ENCODE data around the gene CHRNB1.

Gene CHRNB1

GRCh38 chr17:7414837-7415236 is 30.0 kb upstream of the CHRNB1 start:
- no peaks in the 10 kb centered on the region for H3K9me3 ChIP-seq
- H3K9ac ChIP-seq, result no peak overlapping the region
- peaks cover 16% of the 10 kb centered on the region for H3K4me1 ChIP-seq
- no peak overlapping the region for H3K27ac ChIP-seq
- H3K27me3 ChIP-seq, result no peaks in the 10 kb centered on the region
- no peak overlapping the region for H3K4me3 ChIP-seq
- no peak overlapping the region for H3K4me2 ChIP-seq
- no peak for TF ChIP-seq Cebpa-rat (IDR thresholded peaks at IDR 0.05)
- no peaks in the 10 kb centered on the region for H4K20me1 ChIP-seq
- H3K36me3 ChIP-seq, result peaks cover 44% of the 10 kb centered on the region

GRCh38 chr17:7415784-7416183 is 29.1 kb upstream of the CHRNB1 start:
- no peak for TF ChIP-seq Cebpa-rat (IDR thresholded peaks at IDR 0.05)
- Histone ChIP-seq H3K4me1 (peaks cover 16% of the 10 kb centered on the region), H3K9me3 (no peaks in the 10 kb centered on the region), H3K4me2 (no peak overlapping the region), H3K4me3 (no peak overlapping the region), H3K27me3 (no peaks in the 10 kb centered on the region), H4K20me1 (no peaks in the 10 kb centered on the region), H3K36me3 (peaks cover 34% of the 10 kb centered on the region), H3K9ac (no peak overlapping the region), H3K27ac (no peak overlapping the region)

DNA sequence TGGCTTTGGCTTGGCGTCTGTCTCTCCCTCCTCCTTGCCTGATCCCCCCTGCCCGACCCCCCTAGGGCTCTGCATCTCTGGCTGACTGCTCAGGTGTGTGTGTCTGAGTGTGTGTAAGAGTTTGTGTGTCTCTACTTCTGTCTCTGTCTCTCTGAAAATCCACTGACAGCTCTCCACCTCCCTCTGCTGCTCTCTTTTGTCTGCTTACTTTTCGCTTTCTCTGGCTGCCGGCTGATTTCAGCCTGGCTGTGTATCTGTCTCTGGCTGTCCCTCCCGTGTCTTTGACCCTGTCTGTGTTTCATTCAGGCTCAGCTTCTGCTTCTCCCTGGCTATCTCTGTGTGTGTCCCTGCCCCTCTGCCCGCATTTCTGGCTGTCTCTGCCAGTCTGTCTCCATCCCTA is 28.5 kb upstream of the CHRNB1 start:
- Histone ChIP-seq H3K9ac (no peak overlapping the region), H3K9me3 (no peaks in the 10 kb centered on the region), H3K4me2 (no peak overlapping the region), H3K4me3 (no peak overlapping the region), H3K4me1 (peaks cover 16% of the 10 kb centered on the region), H3K27me3 (no peaks in the 10 kb centered on the region), H4K20me1 (no peaks in the 10 kb centered on the region), H3K36me3 (peaks cover 33% of the 10 kb centered on the region), H3K27ac (no peak overlapping the region)
- no peak for TF ChIP-seq Cebpa-rat (IDR thresholded peaks at IDR 0.05)

- no peak overlapping the region for H3K4me2 ChIP-seq
- peaks cover 16% of the 10 kb centered on the region for H3K4me1 ChIP-seq
- H3K27ac ChIP-seq, result no peak overlapping the region
- TF ChIP-seq Cebpa-rat (IDR thresholded peaks at IDR 0.05), result no peak
- no peaks in the 10 kb centered on the region for H3K27me3 ChIP-seq
- no peak overlapping the region for H3K4me3 ChIP-seq
- H3K9me3 ChIP-seq, result no peaks in the 10 kb centered on the region
- peaks cover 33% of the 10 kb centered on the region for H3K36me3 ChIP-seq
- no peak overlapping the region for H3K9ac ChIP-seq
- H4K20me1 ChIP-seq, result no peaks in the 10 kb centered on the region
Observed at GRCh38 chr17:7417056-7417655, 27.7 kb upstream of the CHRNB1 start.

- TF ChIP-seq Cebpa-rat (IDR thresholded peaks at IDR 0.05), result no peak
- H3K27me3 ChIP-seq, result no peaks in the 10 kb centered on the region
Observed at GRCh38 chr17:7418472-7419152, 26.2 kb upstream of the CHRNB1 start.

GRCh38 chr17:7419819-7420610 is 24.8 kb upstream of the CHRNB1 start, which contains the start of gene SPEM1:
Gene SPEM1, plus strand, starts transcription at chr17:7420324. Its CDS starts 61 bp downstream, at chr17:7420385.
- Histone ChIP-seq H4K20me1 (no peaks in the 10 kb centered on the region), H3K27me3 (no peaks in the 10 kb centered on the region), H3K27ac (no peak within 1 kb of the TSS), H3K9me3 (no peaks in the 10 kb centered on the region), H3K4me2 (no peak within 1 kb of the TSS), H3K4me1 (peaks cover 8% of the 10 kb centered on the region), H3K4me3 (no peak within 1 kb of the TSS), H3K36me3 (peaks cover 27% of the 10 kb centered on the region), H3K9ac (no peak within 1 kb of the TSS)
- TF ChIP-seq Cebpa-rat (IDR thresholded peaks at IDR 0.05), result no peak

More at GRCh38 chr17:7418472-7419152, 26.2 kb upstream of the CHRNB1 start:
- Histone ChIP-seq H3K9me3 (no peaks in the 10 kb centered on the region), H3K4me3 (no peak overlapping the region), H3K9ac (no peak overlapping the region), H4K20me1 (no peaks in the 10 kb centered on the region), H3K36me3 (peaks cover 33% of the 10 kb centered on the region), H3K4me1 (peaks cover 5% of the 10 kb centered on the region), H3K27ac (no peak overlapping the region), H3K4me2 (no peak overlapping the region)

- Histone ChIP-seq H4K20me1 (no peaks in the 10 kb centered on the region), H3K27me3 (no peaks in the 10 kb centered on the region), H3K4me2 (no peak overlapping the region), H3K9me3 (no peaks in the 10 kb centered on the region), H3K36me3 (peaks cover 15% of the 10 kb centered on the region), H3K4me1 (peaks cover 8% of the 10 kb centered on the region), H3K4me3 (no peak overlapping the region), H3K27ac (no peak overlapping the region), H3K9ac (no peak overlapping the region)
- TF ChIP-seq Cebpa-rat (IDR thresholded peaks at IDR 0.05), result no peak
Observed at GRCh38 chr17:7421186-7421585, 23.7 kb upstream of the CHRNB1 start.

- no peak overlapping the region for H3K4me3 ChIP-seq
- H3K9ac ChIP-seq, result no peak overlapping the region
- no peak overlapping the region for H3K4me2 ChIP-seq
- TF ChIP-seq Cebpa-rat (IDR thresholded peaks at IDR 0.05), result no peak
- peaks cover 8% of the 10 kb centered on the region for H3K4me1 ChIP-seq
- H3K27me3 ChIP-seq, result no peaks in the 10 kb centered on the region
- H4K20me1 ChIP-seq, result no peaks in the 10 kb centered on the region
- H3K9me3 ChIP-seq, result no peaks in the 10 kb centered on the region
- no peak overlapping the region for H3K27ac ChIP-seq
- H3K36me3 ChIP-seq, result no peaks in the 10 kb centered on the region; the same call in 1 of the 2 replicates
Observed at GRCh38 chr17:7423679-7424078, 21.2 kb upstream of the CHRNB1 start.

DNA sequence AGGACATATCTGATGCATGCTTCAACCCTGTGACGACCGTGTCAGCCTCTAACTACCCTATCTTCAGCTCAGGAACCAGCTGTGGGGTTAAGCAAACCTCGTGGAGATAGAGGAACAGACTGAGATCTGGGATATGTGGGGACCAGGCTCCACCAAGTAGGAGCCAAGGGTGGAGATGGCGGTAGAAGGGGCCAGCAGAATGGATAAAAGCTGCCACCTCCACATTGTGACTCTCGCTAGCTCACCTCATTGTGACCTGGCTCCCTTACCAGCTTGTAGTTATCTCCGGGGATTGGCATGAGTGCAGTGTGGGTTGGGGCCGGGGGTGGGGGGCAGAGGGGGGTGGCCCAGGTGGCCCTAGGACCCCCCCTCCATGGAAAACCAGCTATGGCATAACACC is 19.5 kb upstream of the CHRNB1 start, which contains the start of gene SPEM2:
SPEM2 (plus strand) TSS at position 301 of the 400 bp plus-strand sequence; CDS start at position 374, 73 bp downstream.
- Histone ChIP-seq H3K27me3 (no peaks in the 10 kb centered on the region), H3K27ac (no peak within 1 kb of the TSS), H3K9ac (no peak within 1 kb of the TSS), H3K36me3 (no peaks in the 10 kb centered on the region), H3K9me3 (no peaks in the 10 kb centered on the region), H3K4me1 (peaks cover 8% of the 10 kb centered on the region), H3K4me2 (peak within 1 kb of the TSS; percentile 37), H3K4me3 (no peak within 1 kb of the TSS), H4K20me1 (no peaks in the 10 kb centered on the region)
- TF ChIP-seq Cebpa-rat (IDR thresholded peaks at IDR 0.05), result no peak

GRCh38 chr17:7425756-7426155 is 19.1 kb upstream of the CHRNB1 start:
- Histone ChIP-seq H3K9me3 (no peaks in the 10 kb centered on the region), H4K20me1 (no peaks in the 10 kb centered on the region), H3K27me3 (no peaks in the 10 kb centered on the region), H3K4me3 (no peak overlapping the region), H3K4me2 (no peak overlapping the region), H3K36me3 (no peaks in the 10 kb centered on the region), H3K27ac (no peak overlapping the region), H3K4me1 (peaks cover 8% of the 10 kb centered on the region), H3K9ac (no peak overlapping the region)
- no peak for TF ChIP-seq Cebpa-rat (IDR thresholded peaks at IDR 0.05)
